Measurements from ENCODE around the gene KRTAP12-2. TPM values are rescaled to one million over a fixed set of nuclear protein-coding genes. Genes with fewer than 3 reads are reported as not detected.

KRTAP12-2 gene
- total and polyA plus RNA-seq, 2 donors (not counting 3 experiments of a cell fraction or from before 2014, with no cell fraction given), result not detected

- DNase-seq (ENCODE audit: low read depth, low spot score) (no peak), FAIRE-seq (no peak)
- Histone ChIP-seq H3K27me3 (ENCODE audit: control insufficient read depth in 2 of 2, insufficient read depth in 2 of 2, low read length in 2 of 2) (peaks cover 82 to 87% of the 10 kb centered on the region in 2 experiments), H3K9ac (replicated peaks; ENCODE audit: extremely low read depth, insufficient read depth, low read length) (no peak overlapping the region), H3K4me3 (replicated peaks in 1 of 3; ENCODE audit: insufficient read depth in 1 of 3, low read depth in 1 of 3, low read length in 3 of 3) (no peak overlapping the region), H2AFZ (ENCODE audit: low read depth, low read length) (no peak overlapping the region), H4K20me1 (replicated peaks; ENCODE audit: control insufficient read depth, extremely low read depth, insufficient read depth, low read length) (no peaks in the 10 kb centered on the region), H3K36me3 (ENCODE audit: control insufficient read depth in 2 of 2, extremely low read depth in 1 of 2, insufficient read depth in 2 of 2, low read length in 2 of 2) (no peaks in the 10 kb centered on the region), H3K9me3 (replicated peaks; ENCODE audit: control insufficient read depth, insufficient read depth, low read length) (no peaks in the 10 kb centered on the region), H3K27ac (ENCODE audit: insufficient read depth, low read depth, low read length) (no peak overlapping the region), H3K4me2 (ENCODE audit: insufficient read depth, low read length) (no peak overlapping the region), H3K4me1 (ENCODE audit: control insufficient read depth, extremely low read depth, insufficient read depth, low read length) (peaks cover 5% of the 10 kb centered on the region), H3K79me2 (ENCODE audit: control insufficient read depth, insufficient read depth, low read length) (no peaks in the 10 kb centered on the region), H3K9me1 (replicated peaks; ENCODE audit: control insufficient read depth, extremely low read depth, insufficient read depth, low read length) (no peaks in the 10 kb centered on the region)
- intact Hi-C loops (cut with micrococcal nuclease) (no loop called here), dilution Hi-C loops (cut with MboI; ENCODE audit: extremely low pct_ligation_motif_present, low sequenced_read_pairs) (no loop called here)
- no TSS peak for BruUV-seq (replicated peaks)
- ChIA-PET POLR2A (no interaction called here), CTCF (interaction anchor here (1.1 to 1.7 kb wide), 2 partner anchors 84 to 223 kb away, joined by 3 to 10 read pairs; no protein-coding TSS in a partner anchor)
- TF ChIP-seq CTCF (IDR thresholded peaks at IDR 0.05; ENCODE audit: extremely low read depth in 1 of 2, insufficient read depth in 1 of 2, low read depth in 1 of 2, low read length in 2 of 2), result no peak
- no peak for TF ChIP-seq EZH2 (IDR thresholded peaks at IDR 0.05; ENCODE audit: borderline replicate concordance, low read depth, low read length, severe bottlenecking)
- TF ChIP-seq POLR2AphosphoS5 (IDR thresholded peaks at IDR 0.05; ENCODE audit: insufficient read depth, low read depth, low read length), result no peak
- no peak for TF ChIP-seq MYC (IDR thresholded peaks at IDR 0.05; ENCODE audit: low read depth, low read length)
- no peak for TF ChIP-seq JUN (IDR thresholded peaks at IDR 0.05; ENCODE audit: borderline replicate concordance, insufficient read depth, insufficient read length, low read depth)
- TF ChIP-seq POLR2A (IDR thresholded peaks at IDR 0.05; ENCODE audit: low read depth, low read length), result no peak
- no peak for TF ChIP-seq FOS (IDR thresholded peaks at IDR 0.05; ENCODE audit: borderline replicate concordance, insufficient read depth, low read length)
- no peak for TF ChIP-seq GATA2 (IDR thresholded peaks at IDR 0.05; ENCODE audit: insufficient read depth, insufficient read length, low read depth, low read length)
- no peak for TF ChIP-seq MAX (IDR thresholded peaks at IDR 0.05; ENCODE audit: insufficient read depth, insufficient read length)
Measured at GRCh38 chr21:44708866-44709425, 42.2 kb upstream of the KRTAP12-2 start.

Data from endothelial cell of umbilical vein (primary cell).